GM21367 (cell line): Measurements from ENCODE around the gene ZDHHC8.

Experiments used
- ATAC-seq: cut with Tn5 transposase; IDR thresholded peaks from one replicate; pipeline ENCODE4 v1.9.1; 2021; ENCODE audit not compliant: unreplicated experiment

Gene ZDHHC8

GRCh38 chr22:20192293-20192971 lies 60.8 kb downstream of the ZDHHC8 start:
- ATAC-seq = no peak

- no peak for ATAC-seq
These were observed 61.6 kb downstream of the ZDHHC8 start for GRCh38 chr22:20192972-20193760.

GRCh38 chr22:20193761-20194494 lies 62.3 kb downstream of the ZDHHC8 start:
- no peak for ATAC-seq

GRCh38 chr22:20194681-20195593 lies 63.3 kb downstream of the ZDHHC8 start:
- ATAC-seq = no peak

- ATAC-seq = no peak
These were observed 64.7 kb downstream of the ZDHHC8 start for GRCh38 chr22:20196094-20196842.
